Gastrocnemius medialis (tissue), 4 donors: ENCODE data around the gene WNT2. TPM values are rescaled to one million over a fixed set of nuclear protein-coding genes. Genes with fewer than 3 reads are reported as not detected.

Source experiments
- ATAC-seq, 2 donors: fragments of 150-250 bp; one replicate each; pipeline ENCODE4 v1.9.1; 2016
- DNase-seq, 2 donors: peaks; one replicate each; pipeline ENCODE4 v3.0.0-alpha.2; 2019
- H3K27ac ChIP-seq, 4 donors: fragments of 200-600 bp; sonication (generic); 1 replicate in 1 of 4; 2 replicates in 3 of 4; pipeline ENCODE4 v1.5.1; 2016 to 2018; ENCODE audit warnings: mild to moderate bottlenecking in 2 of 4, moderate library complexity in 1 of 4
- H3K27me3 ChIP-seq, 3 donors: fragments of 200-600 bp; sonication (generic) in 2 of 3; 1 replicate in 1 of 3; 2 replicates in 2 of 3; pipeline versions ENCODE4 v1.5.1 to v1.6.0; 2016 to 2019; ENCODE audit warnings: mild to moderate bottlenecking in 1 of 3, moderate library complexity in 1 of 3
- H3K36me3 ChIP-seq, 2 donors: fragments of 200-600 bp; sonication (generic) in 1 of 2; one replicate each; pipeline ENCODE4 v1.5.1; 2017 to 2018
- H3K4me1 ChIP-seq, 2 donors: fragments of 200-600 bp; sonication (generic) in 1 of 2; one replicate each; pipeline ENCODE4 v1.5.1; 2016 to 2017; ENCODE audit warnings: mild to moderate bottlenecking in 2 of 2
- H3K4me3 ChIP-seq, 4 donors: fragments of 200-600 bp; sonication (generic) in 3 of 4; 1 replicate in 1 of 4; 2 replicates in 3 of 4; pipeline ENCODE4 v1.5.1; 2016 to 2019; ENCODE audit warnings: mild to moderate bottlenecking in 2 of 4
- H3K9me3 ChIP-seq, 3 donors: fragments of 200-600 bp; sonication (generic) in 2 of 3; 1 replicate in 1 of 3; 2 replicates in 2 of 3; pipeline ENCODE4 v1.5.1; 2016 to 2019
- POLR2A ChIP-seq, 2 donors: fragments of 450-650 bp; IDR thresholded peaks; one replicate each; pipeline ENCODE4 v1.6.1; 2017; ENCODE audit warnings: antibody characterized with exemption in 2 of 2, mild to moderate bottlenecking in 2 of 2, moderate library complexity in 2 of 2
- in situ Hi-C, 4 donors: fragments of 200-750 bp; cut with MboI; loops; one replicate each; pipeline versions ENCODE4 v1.15.0 to v1.8.0; 2017; ENCODE audit warnings: low sequenced_read_pairs in 4 of 4
- intact Hi-C: fragments of 100-400 bp; cut with DNase I; formaldehyde crosslinking; loops from one replicate; pipeline ENCODE4 v1.15.1; 2023; ENCODE audit warnings: low total_unique reads
- total RNA-seq, 4 donors: library from RNA; depleted of rRNA; stranded (reverse); fragments of >200 nt; gene quantifications; one replicate each; pipeline versions ENCODE4 v1.1.0 to v1.2.3, GENCODE V29; 2016
- TF ChIP-seq, protein P1 (sequence below), 5 experiments: fragments of 450-650 bp in 3 of 5; fragments of 200-600 bp in 2 of 5; sonication (generic) in 2 of 5; IDR thresholded peaks in 4 of 5; conservative IDR thresholded peaks in 1 of 5; 1 replicate in 4 of 5; 2 replicates in 1 of 5; pipeline ENCODE4 v1.5.1; 2016 to 2019; ENCODE audit warnings: antibody characterized with exemption in 5 of 5, mild to moderate bottlenecking in 3 of 5, moderate library complexity in 3 of 5

Gene WNT2
- not detected for total RNA-seq

GRCh38 chr7:117322741-117323304 is at the start of gene WNT2:
WNT2 (minus strand) TSS chr7:117323058; CDS start chr7:117322989, 69 bp downstream.
- peaks cover 26 to 49% (median 28%) of the 10 kb centered on the region in 3 donors for H3K27me3 ChIP-seq
- H3K27ac ChIP-seq, result no peak within 1 kb of the TSS
- H3K36me3 ChIP-seq, result no peaks in the 10 kb centered on the region
- H3K9me3 ChIP-seq, result no peaks in the 10 kb centered on the region
- TF ChIP-seq POLR2A (IDR thresholded peaks at IDR 0.05), result no peak
- TF ChIP-seq, protein P1, sequence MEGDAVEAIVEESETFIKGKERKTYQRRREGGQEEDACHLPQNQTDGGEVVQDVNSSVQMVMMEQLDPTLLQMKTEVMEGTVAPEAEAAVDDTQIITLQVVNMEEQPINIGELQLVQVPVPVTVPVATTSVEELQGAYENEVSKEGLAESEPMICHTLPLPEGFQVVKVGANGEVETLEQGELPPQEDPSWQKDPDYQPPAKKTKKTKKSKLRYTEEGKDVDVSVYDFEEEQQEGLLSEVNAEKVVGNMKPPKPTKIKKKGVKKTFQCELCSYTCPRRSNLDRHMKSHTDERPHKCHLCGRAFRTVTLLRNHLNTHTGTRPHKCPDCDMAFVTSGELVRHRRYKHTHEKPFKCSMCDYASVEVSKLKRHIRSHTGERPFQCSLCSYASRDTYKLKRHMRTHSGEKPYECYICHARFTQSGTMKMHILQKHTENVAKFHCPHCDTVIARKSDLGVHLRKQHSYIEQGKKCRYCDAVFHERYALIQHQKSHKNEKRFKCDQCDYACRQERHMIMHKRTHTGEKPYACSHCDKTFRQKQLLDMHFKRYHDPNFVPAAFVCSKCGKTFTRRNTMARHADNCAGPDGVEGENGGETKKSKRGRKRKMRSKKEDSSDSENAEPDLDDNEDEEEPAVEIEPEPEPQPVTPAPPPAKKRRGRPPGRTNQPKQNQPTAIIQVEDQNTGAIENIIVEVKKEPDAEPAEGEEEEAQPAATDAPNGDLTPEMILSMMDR (IDR thresholded peaks at IDR 0.05 in 4 of 5, conservative IDR thresholded peaks at IDR 0.05 in 1 of 5), result no peak
- intact Hi-C loops, result no loop called here
- ATAC-seq (no peak), DNase-seq (no peak)
- in situ Hi-C loops, result no loop called here
- H3K4me1 ChIP-seq, result peaks cover 3 to 21% of the 10 kb centered on the region in 2 donors
- H3K4me3 ChIP-seq, result peak within 1 kb of the TSS; percentile 42 to 49 (median 47)

DNA sequence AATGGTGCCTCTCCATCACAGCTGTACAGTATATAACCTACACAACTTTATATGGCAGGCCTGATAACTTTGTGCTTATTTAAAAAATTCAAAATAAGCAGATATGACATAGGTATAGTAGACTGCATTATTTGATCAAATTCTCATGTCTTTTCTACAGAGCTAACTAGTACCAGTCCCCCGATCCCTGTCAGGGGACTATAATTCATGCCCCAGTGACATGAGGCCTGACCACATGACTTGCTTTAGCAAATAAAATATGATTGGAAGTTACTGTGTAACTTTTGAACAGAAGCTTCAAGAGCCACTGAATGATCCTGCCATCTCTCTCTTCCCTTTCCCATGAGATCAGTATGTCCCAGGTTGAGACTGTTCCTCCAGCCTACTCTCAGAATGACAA is 49.2 kb upstream of the WNT2 start:
- in situ Hi-C loops (no loop called here), intact Hi-C loops (no loop called here)

DNA sequence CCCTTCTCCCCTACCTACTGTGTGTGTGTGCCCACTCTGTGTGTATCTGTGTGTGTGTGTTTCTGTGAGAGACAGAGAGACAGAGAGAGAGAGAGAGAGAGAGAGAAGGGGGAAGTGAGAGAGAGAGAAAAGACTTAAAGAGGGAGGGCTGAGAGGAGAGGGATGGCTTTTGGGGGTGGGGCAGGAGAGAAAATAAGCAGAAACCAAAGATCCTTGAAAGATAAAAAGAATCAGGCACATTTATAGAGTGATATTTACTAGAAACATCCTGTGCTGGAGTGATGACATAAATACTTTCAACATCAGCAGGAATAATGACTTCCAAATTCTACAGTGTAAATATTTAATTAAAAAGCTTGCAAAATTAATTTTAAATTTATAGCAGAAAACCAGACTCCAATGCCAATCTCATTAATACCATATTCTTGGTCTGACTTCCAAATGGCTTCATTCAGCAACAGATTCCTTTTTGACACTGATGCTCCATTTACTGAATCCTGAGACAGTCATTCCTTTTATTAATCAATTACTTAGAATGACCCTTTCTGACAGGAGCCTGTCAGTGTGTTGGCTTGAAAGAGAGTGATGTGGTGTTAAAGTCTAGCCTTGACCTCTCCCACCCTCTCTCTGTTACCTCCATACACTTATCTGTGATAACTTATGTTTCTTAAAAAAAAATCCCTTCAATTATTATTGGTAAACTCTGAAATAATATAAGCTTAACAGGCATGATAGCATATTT is 41.7 kb upstream of the WNT2 start:
- H3K27ac ChIP-seq, result no peak overlapping the region
- TF ChIP-seq POLR2A (IDR thresholded peaks at IDR 0.05), result no peak
- TF ChIP-seq, protein P1 (IDR thresholded peaks at IDR 0.05 in 4 of 5, conservative IDR thresholded peaks at IDR 0.05 in 1 of 5), result no peak
- DNase-seq (no peak), ATAC-seq (no peak)
- no peaks in the 10 kb centered on the region for H3K9me3 ChIP-seq
- in situ Hi-C loops (no loop called here), intact Hi-C loops (no loop called here)
- H3K27me3 ChIP-seq, result no peaks in the 10 kb centered on the region
- no peak overlapping the region for H3K4me3 ChIP-seq
- no peaks in the 10 kb centered on the region for H3K4me1 ChIP-seq
- H3K36me3 ChIP-seq, result no peaks in the 10 kb centered on the region

More for the DNA sequence above, 49.2 kb upstream of the WNT2 start:
- H3K27me3 ChIP-seq, result no peaks in the 10 kb centered on the region
- no peaks in the 10 kb centered on the region for H3K4me1 ChIP-seq
- no peak overlapping the region for H3K27ac ChIP-seq
- TF ChIP-seq, protein P1 (IDR thresholded peaks at IDR 0.05 in 4 of 5, conservative IDR thresholded peaks at IDR 0.05 in 1 of 5), result no peak
- TF ChIP-seq POLR2A (IDR thresholded peaks at IDR 0.05), result no peak
- H3K9me3 ChIP-seq, result no peaks in the 10 kb centered on the region
- H3K36me3 ChIP-seq, result no peaks in the 10 kb centered on the region
- no peak overlapping the region for H3K4me3 ChIP-seq
- no peak for DNase-seq
- ATAC-seq, result no peak

GRCh38 chr7:117362294-117362888 is 39.5 kb upstream of the WNT2 start:
- ATAC-seq (no peak), DNase-seq (no peak)
- no peaks in the 10 kb centered on the region for H3K36me3 ChIP-seq
- no peaks in the 10 kb centered on the region for H3K9me3 ChIP-seq
- in situ Hi-C loops, result no loop called here
- no peak overlapping the region for H3K4me3 ChIP-seq
- H3K27me3 ChIP-seq, result no peaks in the 10 kb centered on the region
- H3K4me1 ChIP-seq, result no peaks in the 10 kb centered on the region
- TF ChIP-seq, protein P1 (IDR thresholded peaks at IDR 0.05 in 4 of 5, conservative IDR thresholded peaks at IDR 0.05 in 1 of 5), result no peak
- no peak for TF ChIP-seq POLR2A (IDR thresholded peaks at IDR 0.05)
- no peak overlapping the region for H3K27ac ChIP-seq
- intact Hi-C loops, result no loop called here
